GM18858 (cell line): ENCODE data around the gene KRTAP5-9.
"Not testable (repeated sequence)": the region's sequence is repeated elsewhere in the genome, so short reads cannot be mapped to it uniquely, and the experiment has no call there.

Experiments used
- ATAC-seq: cut with Tn5 transposase; IDR thresholded peaks from one replicate; pipeline ENCODE4 v1.9.1; 2021; ENCODE audit not compliant: unreplicated experiment

KRTAP5-9 gene

GRCh38 chr11:71581826-71582225 lies 33.6 kb downstream of the KRTAP5-9 start:
- no peak for ATAC-seq

GRCh38 chr11:71582309-71582895 lies 34.2 kb downstream of the KRTAP5-9 start, which contains the start of gene KRTAP5-11:
Gene KRTAP5-11, minus strand, starts transcription at chr11:71582875. Its CDS starts 38 bp downstream, at chr11:71582837.
- ATAC-seq, result no peak

- ATAC-seq, result not testable (repeated sequence)
These were observed 34.7 kb downstream of the KRTAP5-9 start for GRCh38 chr11:71582969-71583368.

- ATAC-seq, result not testable (repeated sequence)
These were observed 37.5 kb downstream of the KRTAP5-9 start for GRCh38 chr11:71585673-71586072.

- ATAC-seq, result not testable (repeated sequence)
These were observed 40.1 kb downstream of the KRTAP5-9 start for GRCh38 chr11:71588314-71588713.

- ATAC-seq, result not testable (repeated sequence)
These were observed 40.8 kb downstream of the KRTAP5-9 start for GRCh38 chr11:71588822-71589545.

- not testable (repeated sequence) for ATAC-seq
These were observed 41.3 kb downstream of the KRTAP5-9 start for GRCh38 chr11:71589546-71589920.
